HG03354 (cell line): ENCODE data around the gene WDR37.

Experiments used
- ATAC-seq: cut with Tn5 transposase; IDR thresholded peaks from one replicate; pipeline ENCODE4 v1.9.1; 2021; ENCODE audit warnings: mild to moderate bottlenecking; ENCODE audit not compliant: unreplicated experiment, poor library complexity, severe bottlenecking

WDR37 gene

DNA sequence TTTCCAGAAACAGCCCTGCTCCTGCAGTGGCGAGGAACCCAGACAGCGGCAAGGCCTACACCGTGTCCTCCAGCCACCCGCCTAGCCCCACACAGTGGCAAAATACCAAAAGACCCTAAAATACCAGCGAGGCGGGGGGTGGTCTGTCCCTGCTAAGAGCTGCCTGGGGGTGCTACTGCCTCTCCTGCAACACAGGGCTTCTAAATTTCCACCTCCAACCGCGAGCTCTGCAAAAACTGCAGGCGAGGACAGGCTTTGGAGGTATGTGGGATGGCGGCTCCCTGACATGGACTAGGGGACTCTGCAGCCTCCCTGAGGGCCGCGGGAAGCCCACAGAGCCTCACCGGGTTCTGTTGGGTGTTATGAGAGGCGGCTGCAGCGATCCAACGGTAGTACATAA is 122.3 kb downstream of the WDR37 start:
- ATAC-seq, result no peak

DNA sequence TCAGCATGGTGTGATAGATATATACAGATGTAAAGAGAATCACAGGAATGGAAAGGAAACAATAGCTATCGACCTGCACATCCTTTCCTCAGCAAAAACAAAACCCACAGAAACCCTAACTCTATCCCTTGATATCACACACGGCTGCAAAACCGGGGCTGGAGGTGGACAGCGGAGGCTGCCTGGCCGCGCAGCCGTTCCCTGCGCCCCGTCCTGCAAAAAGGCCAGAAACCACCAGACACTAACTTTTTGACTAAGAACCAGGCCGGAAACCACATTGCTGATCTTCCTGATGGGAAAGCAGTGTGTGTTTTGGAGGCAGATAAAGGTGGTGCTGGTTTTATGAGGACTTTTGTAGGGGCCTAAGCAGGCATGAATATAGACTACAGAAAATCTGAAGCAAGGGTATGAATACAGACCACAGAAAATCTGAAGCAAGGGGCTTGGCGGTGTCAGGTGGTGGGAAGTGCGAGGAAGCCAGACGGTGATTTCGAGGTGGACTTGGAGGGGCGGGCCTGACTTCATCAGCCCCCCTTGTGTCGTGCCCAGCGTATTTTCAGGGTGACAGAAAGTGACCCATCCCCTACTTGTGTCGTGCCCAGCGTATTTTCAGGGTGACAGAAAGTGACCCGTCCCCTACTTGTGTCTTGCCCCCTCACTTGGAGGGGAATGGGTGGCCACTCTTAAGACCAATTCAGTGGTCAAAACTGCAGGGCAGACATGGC is 123.3 kb downstream of the WDR37 start:
- ATAC-seq, result no peak

DNA sequence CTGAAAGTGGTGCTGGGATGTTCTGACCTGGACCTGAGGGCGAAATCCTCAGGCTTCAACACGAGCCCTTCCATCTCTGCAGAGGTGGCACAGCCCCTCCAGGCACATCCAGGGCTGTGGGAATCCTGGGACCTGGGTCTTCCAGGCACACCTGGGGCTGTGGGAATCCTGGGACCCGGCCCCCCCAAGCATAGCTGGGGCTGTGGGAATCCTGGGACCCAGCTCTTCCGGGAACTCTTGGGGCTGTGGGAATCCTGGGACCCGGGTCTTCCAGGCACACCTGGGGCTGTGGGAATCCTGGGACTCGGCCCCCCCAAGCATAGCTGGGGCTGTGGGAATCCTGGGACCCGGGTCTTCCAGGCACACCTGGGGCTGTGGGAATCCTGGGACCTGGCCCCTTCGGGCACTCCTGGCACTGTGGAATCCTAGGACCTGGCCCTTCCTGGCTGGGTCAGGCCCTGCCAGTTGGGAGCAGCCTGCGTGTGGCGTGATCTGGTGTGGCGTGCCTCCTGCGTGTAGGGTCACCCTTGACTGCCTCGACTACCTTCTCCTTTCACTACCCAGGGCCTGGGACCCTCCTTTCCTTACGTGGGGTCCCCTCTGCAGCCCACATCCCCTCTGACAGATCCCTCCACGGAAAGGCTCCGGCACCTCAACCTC is 124.0 kb downstream of the WDR37 start:
- no peak for ATAC-seq

DNA sequence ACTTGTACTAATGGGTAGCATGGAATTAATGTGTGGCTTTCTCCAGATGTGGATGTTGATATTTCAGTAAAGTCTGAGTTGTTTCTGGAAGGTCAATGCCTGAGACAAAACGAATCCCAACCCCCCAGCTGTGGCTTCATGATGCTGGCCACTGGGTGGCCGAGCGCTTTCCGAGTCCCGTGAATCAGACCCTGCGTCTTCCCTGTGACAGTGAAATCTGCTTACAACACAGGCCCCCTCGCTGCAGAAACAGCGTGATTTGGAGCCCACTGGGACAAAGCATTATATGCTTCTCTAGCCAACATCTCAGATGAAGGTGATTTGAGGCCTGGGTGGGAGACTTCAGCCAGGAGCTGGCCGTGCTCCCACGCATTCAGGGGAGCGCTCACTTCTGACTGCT is 124.7 kb downstream of the WDR37 start:
- ATAC-seq, result no peak
